Measurements from ENCODE around the gene JMJD8.

The JMJD8 gene

GRCh38 chr16:684071-684794 is at the start of gene JMJD8:
Gene JMJD8, minus strand, starts transcription at chr16:684334. Its CDS starts 15 bp downstream, at chr16:684319.
- DNase-seq, result peak; percentile 69 to 98 (median 92)

DNA sequence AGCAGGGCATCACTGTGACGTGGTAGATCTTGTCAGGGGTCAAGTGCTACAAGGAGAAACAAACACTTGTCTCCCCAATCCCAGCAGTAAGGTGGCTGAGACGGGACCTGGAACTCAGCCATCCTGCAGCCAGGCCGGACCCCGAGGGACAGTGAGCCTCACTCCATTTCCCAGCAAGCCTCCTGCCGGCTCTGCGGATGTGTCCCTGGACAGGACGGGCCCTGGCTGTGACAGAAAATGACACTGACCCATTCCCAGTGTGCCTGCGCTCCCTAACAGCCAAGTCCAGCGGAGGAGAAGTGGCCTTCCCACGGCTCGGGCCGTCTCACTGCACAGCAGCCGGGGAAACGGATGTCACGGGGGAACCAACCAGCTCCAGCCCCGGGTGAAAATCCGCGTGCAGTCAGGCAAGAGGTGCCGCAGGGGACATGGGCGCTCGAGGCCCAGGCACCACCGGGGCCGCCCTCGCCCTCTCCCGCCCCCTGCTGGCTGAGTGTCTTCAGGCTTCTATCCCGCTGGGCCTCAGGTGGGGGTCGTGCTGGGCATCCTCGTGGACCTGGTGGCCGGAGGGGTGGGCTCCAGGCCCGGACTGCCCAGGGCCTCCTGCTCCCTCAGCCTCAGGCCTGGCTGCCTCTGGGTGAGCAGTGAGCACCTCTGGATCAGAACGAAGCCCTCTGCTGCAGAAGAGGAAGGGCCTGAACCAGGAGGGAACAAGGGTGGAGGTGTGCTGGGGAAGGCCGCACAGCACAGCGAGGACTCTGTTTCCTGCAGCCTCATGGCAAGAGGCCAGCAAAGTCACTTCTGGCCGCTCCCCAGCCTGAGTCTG is 49.5 kb upstream of the JMJD8 start:
- DNase-seq, result no peak

DNA sequence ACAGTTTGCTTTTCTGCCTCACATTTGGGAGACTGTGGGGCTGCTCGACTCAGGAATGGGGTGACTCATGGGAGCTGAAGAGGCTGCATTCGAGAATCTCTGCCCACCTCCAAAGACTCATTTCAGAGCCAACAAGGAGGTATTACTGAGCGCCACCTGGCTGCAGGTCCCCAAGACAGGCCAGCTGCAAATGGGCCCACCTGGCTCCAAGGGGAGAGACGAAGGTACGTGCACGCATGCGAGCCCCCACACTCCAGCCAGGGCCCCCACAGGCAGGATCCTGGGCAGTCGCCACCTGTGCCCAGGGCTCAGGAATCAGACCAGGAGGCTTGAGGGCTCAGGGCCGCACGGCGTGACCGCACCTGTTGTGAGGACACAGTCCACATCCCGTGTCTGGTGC is 48.8 kb upstream of the JMJD8 start:
- no peak for DNase-seq

DNA sequence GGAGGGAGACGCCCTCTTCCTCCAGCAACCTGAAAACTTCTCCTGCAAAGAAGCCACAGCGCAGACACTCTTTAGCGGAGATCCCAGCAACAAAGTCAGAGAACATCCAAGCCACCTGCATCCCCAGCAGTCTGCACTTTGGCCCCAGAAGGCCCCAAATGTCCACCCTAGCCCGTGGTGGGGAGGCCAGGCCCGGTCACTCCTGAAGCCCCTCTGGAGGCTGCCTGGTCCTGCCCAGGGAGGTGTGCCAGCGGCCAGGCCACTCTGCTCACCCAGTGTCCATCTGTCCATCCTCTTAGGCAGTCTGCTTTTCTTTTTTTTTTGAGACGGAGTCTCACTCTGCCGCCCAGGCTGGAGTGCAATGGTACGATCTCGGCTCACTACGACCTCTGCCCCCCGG is 48.2 kb upstream of the JMJD8 start:
- DNase-seq, result no peak

DNA sequence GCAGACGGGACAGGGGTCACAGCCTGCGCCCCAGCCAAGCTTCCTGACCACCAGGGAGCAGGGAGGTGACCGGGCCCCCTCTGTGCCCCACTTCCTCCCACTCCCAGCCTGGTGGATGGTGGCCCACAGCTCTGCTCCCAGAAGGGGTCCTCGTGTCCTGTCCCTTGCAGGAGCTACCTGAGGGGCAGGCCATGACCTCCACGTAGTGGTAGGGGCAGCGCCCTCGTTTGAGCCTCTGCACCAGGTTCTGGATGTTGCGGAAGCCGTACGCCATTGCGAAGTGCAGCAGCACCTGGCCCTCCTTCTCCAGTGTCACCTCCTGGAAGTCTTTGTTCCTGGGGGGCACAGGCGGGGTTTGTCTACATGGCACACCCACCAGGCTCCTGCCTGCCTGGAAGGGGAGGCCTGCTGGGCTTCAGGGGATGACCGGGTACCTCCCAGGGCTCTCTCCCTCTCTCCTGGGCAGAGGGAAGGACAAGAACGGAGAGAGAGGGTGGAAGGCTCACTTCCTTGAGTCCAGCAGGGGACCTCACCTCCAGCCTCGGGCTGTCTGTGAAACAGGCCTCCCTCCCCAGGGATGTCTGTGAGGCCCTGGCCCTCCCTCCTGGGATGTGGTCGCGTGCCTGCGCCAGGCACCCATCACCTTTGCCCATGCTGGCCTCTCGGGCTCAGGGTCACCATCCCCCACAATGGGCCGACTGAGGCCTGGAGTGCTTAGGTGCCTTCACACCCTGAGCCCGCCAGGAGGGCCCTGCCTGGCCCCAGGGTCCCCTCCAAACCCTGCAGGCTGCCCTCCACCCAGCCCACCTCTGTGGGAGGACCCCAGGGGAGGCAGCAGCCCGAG is 46.8 kb upstream of the JMJD8 start:
- no peak for DNase-seq

- no peak for DNase-seq
Observed at GRCh38 chr16:729768-730665, 45.9 kb upstream of the JMJD8 start.

- peak in 7 of 56 donors; percentile 32 to 56 (median 42) for DNase-seq
Observed at GRCh38 chr16:728890-729744, 45.0 kb upstream of the JMJD8 start.

DNA sequence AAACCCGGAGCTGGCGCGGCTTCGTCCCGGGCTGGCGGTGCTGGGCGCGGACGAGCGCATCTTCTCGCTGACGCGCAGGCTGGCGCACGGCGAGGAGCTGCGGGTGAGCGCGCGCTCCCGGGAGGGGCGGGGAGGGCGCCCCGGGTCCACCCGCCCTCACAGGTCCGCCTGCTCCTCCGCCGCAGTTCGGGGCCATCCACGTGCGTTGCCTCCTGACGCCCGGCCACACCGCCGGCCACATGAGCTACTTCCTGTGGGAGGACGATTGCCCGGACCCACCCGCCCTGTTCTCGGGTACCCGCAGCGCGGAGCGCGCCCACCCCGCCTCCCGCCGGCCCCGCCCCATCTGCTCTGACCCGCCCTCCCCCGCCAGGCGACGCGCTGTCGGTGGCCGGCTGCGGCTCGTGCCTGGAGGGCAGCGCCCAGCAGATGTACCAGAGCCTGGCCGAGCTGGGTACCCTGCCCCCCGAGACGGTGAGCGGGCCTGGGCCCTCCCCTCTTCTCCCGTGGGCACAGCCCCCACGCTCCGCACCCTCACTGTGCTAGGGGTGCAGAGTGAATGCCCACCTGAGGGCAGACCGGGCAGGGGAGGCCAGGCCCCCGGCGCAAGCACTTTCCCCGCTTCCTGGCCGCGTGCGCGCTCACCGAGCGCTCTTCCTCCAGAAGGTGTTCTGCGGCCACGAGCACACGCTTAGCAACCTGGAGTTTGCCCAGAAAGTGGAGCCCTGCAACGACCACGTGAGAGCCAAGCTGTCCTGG is 44.2 kb upstream of the JMJD8 start:
- peak in 33 of 56 donors; percentile 11 to 75 (median 59) for DNase-seq

GRCh38 chr16:727291-727977 is 43.3 kb upstream of the JMJD8 start:
- DNase-seq, result no peak

DNA sequence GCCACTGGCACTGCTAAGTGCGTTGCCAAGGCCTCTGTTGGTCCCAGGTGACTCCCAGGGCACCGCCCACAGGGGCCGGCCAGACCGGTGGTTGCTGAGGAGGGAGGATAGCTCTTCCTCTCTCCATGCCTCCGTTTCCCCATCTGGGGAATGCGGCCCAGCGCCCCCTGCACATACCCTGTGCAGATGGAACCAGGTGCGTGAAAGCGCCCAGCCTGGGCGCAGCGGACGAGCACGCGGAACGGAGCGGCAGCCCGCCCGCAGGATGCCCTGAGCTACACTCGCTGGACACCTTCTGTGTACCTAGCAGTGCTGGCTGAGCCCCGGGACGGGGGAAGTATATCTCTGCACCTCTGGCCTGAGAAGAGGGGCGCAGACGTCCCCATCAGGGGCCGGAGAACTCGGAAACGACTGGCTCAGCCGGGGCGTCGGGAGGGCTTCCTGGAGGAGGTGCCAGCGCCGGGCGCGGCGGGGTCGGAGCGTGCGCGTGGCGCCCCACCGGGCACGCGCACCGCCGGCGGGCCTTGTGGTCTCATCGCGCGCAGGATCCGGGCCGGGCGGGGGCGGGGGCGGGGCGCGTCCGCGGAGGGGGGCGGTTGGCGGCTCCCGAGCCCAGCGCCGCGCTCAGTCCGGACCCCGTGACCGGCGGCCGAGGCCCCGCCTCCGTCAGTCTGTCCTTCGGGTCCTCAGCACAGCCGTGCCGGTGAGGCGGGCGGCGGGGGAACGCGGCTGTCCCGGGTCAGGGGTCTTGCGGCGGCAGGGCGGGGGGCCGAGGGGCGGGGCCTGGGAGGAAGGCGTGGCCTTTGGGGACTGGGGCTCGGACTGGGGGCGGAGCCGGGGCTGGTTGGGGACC is 42.5 kb upstream of the JMJD8 start, which contains the start of the genes CCDC78 and HAGHL:
CCDC78 (minus strand) TSS at position 6 of the 853 bp plus-strand sequence. CDS start 76 bp downstream, outside the sequence.
HAGHL (plus strand) TSS at position 669 of the 853 bp plus-strand sequence. CDS start 404 bp downstream, outside the sequence.
- peak in 33 of 56 donors; percentile 21 to 77 (median 56) for DNase-seq

DNA sequence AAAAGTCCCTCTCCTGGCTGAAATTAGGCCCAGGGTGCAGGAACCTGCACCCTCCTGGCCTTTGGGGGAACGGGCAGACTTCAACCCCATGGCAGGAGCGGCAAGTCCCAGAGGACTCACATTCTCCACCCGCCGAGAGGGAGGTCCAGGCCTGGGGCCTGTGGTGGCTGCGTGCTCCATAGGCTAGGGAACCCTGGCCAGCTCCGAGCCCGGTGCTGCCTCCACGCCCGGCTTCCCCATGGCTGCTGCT is 42.0 kb upstream of the JMJD8 start:
- no peak for DNase-seq

DNA sequence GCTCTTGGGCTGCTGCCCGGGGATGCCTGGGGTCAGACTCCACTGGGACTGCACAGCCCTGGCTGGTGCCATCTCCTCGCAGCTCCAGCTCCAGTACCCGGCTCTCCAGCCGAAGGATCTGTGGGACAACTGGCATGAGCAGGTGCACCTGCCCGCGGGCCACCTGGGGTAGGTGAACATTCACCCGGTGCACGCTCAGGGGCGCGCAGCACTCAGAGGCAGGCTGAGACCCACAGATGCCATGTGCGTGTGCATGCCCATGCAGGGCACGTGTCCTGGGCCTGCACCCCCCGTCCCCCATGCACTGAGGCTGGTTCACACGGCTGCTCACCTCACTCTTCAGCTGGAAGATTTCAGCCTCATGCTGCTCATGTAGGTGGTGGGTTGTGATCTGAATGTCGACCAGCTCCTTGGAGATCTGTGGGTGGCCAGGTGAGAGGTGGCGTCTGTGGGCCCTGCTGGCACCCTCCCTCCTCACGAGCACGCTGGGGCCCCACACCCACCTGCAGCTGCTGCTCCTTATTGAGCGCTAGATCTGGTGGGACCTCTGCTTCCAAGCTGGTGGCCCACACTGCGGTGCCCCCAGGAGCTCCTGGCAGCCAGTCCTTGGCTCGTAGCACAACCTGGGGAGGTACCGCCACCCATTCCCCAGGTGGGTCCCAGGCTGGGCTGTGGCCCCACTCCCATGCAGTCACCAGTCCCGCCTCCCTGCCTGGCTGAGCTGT is 41.5 kb upstream of the JMJD8 start:
- no peak for DNase-seq

GRCh38 chr16:725041-725376 is 40.9 kb upstream of the JMJD8 start:
- DNase-seq, result no peak

GRCh38 chr16:724188-725040 is 40.3 kb upstream of the JMJD8 start:
- DNase-seq, result no peak

DNA sequence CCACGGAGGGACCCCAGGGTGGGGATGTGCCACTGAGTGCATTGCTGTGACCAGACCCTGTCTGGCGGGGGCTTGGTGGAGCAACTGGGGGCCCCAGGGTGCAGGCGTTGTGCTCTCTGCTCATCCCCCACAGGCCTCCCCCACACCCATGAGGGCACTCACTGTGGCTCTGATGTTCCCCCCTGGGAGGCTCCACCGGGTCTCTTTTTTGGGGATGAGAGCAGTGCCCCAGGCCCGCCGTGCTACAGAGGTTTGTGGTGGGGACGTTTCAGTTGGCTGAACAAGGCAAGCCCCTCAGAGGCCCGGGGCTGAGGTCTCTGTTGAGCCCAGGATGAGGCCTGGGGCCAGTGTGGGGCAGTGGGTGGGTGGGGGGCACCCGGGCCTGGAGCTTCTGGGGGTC is 39.6 kb upstream of the JMJD8 start:
- no peak for DNase-seq

Data from amygdala (tissue), 56 donors.